ENCODE results near the gene VIPR2.

GRCh38 chr7:159099711-159100231, 44.9 kb downstream of the VIPR2 start:
- TF ChIP-seq, protein P1, sequence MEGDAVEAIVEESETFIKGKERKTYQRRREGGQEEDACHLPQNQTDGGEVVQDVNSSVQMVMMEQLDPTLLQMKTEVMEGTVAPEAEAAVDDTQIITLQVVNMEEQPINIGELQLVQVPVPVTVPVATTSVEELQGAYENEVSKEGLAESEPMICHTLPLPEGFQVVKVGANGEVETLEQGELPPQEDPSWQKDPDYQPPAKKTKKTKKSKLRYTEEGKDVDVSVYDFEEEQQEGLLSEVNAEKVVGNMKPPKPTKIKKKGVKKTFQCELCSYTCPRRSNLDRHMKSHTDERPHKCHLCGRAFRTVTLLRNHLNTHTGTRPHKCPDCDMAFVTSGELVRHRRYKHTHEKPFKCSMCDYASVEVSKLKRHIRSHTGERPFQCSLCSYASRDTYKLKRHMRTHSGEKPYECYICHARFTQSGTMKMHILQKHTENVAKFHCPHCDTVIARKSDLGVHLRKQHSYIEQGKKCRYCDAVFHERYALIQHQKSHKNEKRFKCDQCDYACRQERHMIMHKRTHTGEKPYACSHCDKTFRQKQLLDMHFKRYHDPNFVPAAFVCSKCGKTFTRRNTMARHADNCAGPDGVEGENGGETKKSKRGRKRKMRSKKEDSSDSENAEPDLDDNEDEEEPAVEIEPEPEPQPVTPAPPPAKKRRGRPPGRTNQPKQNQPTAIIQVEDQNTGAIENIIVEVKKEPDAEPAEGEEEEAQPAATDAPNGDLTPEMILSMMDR (conservative IDR thresholded peaks at IDR 0.05; ENCODE audit: low read depth, low read length) = no peak
- TF ChIP-seq EZH2 (IDR thresholded peaks at IDR 0.05; ENCODE audit: borderline replicate concordance, low read depth, low read length, poor library complexity, severe bottlenecking) = no peak
